CD4-positive, alpha-beta T cell treated with Interleukin-17A for 1 hour (primary cell): ENCODE data around the gene PKDREJ.

Source experiments
- DNase-seq: peaks from one replicate; pipeline ENCODE4 v3.0.0-alpha.2; 2020

PKDREJ gene

GRCh38 chr22:46290121-46290842, 27.1 kb upstream of the PKDREJ start:
- peak; percentile 16 for DNase-seq

GRCh38 chr22:46289244-46289891, 26.2 kb upstream of the PKDREJ start:
- DNase-seq: peak; percentile 66

- no peak for DNase-seq
Measured at GRCh38 chr22:46288846-46289243, 25.7 kb upstream of the PKDREJ start.

- DNase-seq: peak; percentile 55
Measured at GRCh38 chr22:46287873-46288751, 25.0 kb upstream of the PKDREJ start.

- DNase-seq: no peak
Measured at GRCh38 chr22:46286941-46287872, 24.1 kb upstream of the PKDREJ start.

- DNase-seq: no peak
Measured at GRCh38 chr22:46286006-46286405, 22.9 kb upstream of the PKDREJ start.

GRCh38 chr22:46281866-46282678, 18.9 kb upstream of the PKDREJ start:
- no peak for DNase-seq

- DNase-seq: peak; percentile 74
Measured at GRCh38 chr22:46280999-46281623, 18.0 kb upstream of the PKDREJ start.

- no peak for DNase-seq
Measured at GRCh38 chr22:46280063-46280817, 17.1 kb upstream of the PKDREJ start.

GRCh38 chr22:46278656-46279645, 15.8 kb upstream of the PKDREJ start:
- DNase-seq: no peak

GRCh38 chr22:46276563-46276962, 13.4 kb upstream of the PKDREJ start:
- DNase-seq: no peak

GRCh38 chr22:46275455-46276122, 12.4 kb upstream of the PKDREJ start:
- no peak for DNase-seq

GRCh38 chr22:46274381-46274780, 11.2 kb upstream of the PKDREJ start:
- DNase-seq: no peak

- DNase-seq: no peak
Measured at GRCh38 chr22:46273432-46274148, 10.4 kb upstream of the PKDREJ start.

- DNase-seq: no peak
Measured at GRCh38 chr22:46272762-46273431, 9.8 kb upstream of the PKDREJ start.

- no peak for DNase-seq
Measured at GRCh38 chr22:46272196-46272595, 9.1 kb upstream of the PKDREJ start.

GRCh38 chr22:46269564-46269963, 6.4 kb upstream of the PKDREJ start:
- no peak for DNase-seq
